Lower lobe of right lung (tissue), 2 donors: Measurements from ENCODE around the gene FRAS1. TPM values are rescaled to one million over a fixed set of nuclear protein-coding genes. Genes with fewer than 3 reads are reported as not detected.
A peak's percentile ranks its signal among the peaks of the same experiment; 100 is the strongest.

Experiments used
- ATAC-seq, 2 donors: fragments of 200-7000 bp; cut with Tn5 transposase; one replicate each; pipeline ENCODE4 v1.9.1; 2020 to 2022; ENCODE audit warnings: mild to moderate bottlenecking in 2 of 2, moderate library complexity in 2 of 2
- DNase-seq: peaks from one replicate; pipeline ENCODE4 v3.0.0-alpha.2; 2020
- H3K27ac ChIP-seq: fragments of 200-600 bp; one replicate; pipeline ENCODE4 v1.8.0; 2022
- H3K27me3 ChIP-seq: fragments of 200-600 bp; one replicate; pipeline ENCODE4 v1.8.0; 2022; ENCODE audit warnings: low read depth
- H3K36me3 ChIP-seq: fragments of 200-600 bp; one replicate; pipeline ENCODE4 v1.8.0; 2022; ENCODE audit warnings: mild to moderate bottlenecking
- H3K4me1 ChIP-seq: fragments of 200-600 bp; one replicate; pipeline ENCODE4 v1.8.0; 2022
- H3K4me3 ChIP-seq: fragments of 200-600 bp; one replicate; pipeline ENCODE4 v1.8.0; 2022; ENCODE audit warnings: mild to moderate bottlenecking
- H3K9me3 ChIP-seq: fragments of 200-600 bp; one replicate; pipeline ENCODE4 v1.8.0; 2022
- intact Hi-C: fragments of 100-400 bp; cut with DNase I; formaldehyde crosslinking; loops from one replicate; pipeline ENCODE4 v1.11.0; 2022
- total RNA-seq: library from RNA; stranded (reverse); fragmentation: NEBNext Ultra II Directional; extraction: Animal tissue kit (Norgen Biotek cat#: 25700); gene quantifications from one replicate; pipeline ENCODE4 v1.2.1, GENCODE V29; 2021
- TF ChIP-seq, protein P1 (sequence below): fragments of 200-600 bp; IDR thresholded peaks from one replicate; pipeline ENCODE4 v1.8.0; 2022; ENCODE audit warnings: antibody characterized with exemption, mild to moderate bottlenecking
- donor health status: DM: no; HTN: yes; CAD: no; lungs with severe emphysema.

The FRAS1 gene
- total RNA-seq, 1 donor from 2014 or later = 9.2 TPM

DNA sequence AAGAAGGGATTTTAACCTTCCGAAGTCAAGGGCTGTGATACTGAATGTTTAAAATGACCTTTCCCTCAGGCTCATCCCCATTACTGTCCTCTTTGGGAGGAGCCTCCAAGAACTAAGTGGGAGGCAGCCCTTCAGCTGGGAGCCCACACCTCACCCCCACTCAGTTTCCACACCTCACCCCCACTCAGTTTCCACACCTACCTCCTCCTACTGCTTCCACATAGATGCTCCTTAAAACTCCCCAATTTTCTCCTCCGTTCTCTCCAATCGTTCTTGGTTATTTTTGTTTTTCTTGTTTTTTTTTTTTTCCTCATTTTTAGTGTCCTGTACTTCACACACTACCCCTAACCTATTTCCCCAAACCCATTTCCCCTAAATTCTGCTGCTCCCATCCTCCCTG, 462.8 kb downstream of the FRAS1 start:
- ATAC-seq = peak in 1 of 2 donors; percentile 11
- intact Hi-C loops = no loop called here
- H3K4me3 ChIP-seq = no peak overlapping the region

DNA sequence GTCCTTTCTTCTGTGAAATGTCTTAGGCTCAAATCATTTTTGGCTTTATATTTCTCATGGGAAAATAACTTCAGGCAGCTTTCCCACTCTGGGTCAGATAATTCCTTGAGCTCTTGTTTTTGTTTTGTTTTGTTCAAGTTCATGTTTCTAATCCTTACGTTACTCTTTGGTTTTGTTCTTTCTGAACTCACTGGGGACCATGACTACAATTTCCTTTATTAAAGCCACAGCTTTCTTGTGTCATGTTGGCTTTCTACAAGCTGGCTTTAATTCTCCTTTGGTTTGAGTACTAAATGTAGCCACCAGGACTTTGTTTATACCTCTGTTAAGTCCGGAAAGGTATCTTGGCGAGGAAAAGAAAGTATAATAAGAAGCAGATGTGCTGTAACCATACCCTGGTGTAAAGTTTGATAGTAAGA, 463.7 kb downstream of the FRAS1 start:
- DNase-seq (no peak), ATAC-seq (no peak)
- TF ChIP-seq, protein P1, sequence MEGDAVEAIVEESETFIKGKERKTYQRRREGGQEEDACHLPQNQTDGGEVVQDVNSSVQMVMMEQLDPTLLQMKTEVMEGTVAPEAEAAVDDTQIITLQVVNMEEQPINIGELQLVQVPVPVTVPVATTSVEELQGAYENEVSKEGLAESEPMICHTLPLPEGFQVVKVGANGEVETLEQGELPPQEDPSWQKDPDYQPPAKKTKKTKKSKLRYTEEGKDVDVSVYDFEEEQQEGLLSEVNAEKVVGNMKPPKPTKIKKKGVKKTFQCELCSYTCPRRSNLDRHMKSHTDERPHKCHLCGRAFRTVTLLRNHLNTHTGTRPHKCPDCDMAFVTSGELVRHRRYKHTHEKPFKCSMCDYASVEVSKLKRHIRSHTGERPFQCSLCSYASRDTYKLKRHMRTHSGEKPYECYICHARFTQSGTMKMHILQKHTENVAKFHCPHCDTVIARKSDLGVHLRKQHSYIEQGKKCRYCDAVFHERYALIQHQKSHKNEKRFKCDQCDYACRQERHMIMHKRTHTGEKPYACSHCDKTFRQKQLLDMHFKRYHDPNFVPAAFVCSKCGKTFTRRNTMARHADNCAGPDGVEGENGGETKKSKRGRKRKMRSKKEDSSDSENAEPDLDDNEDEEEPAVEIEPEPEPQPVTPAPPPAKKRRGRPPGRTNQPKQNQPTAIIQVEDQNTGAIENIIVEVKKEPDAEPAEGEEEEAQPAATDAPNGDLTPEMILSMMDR = no peak
- H3K27me3 ChIP-seq = no peaks in the 10 kb centered on the region
- intact Hi-C loops = no loop called here
- H3K4me3 ChIP-seq = no peak overlapping the region
- H3K27ac ChIP-seq = no peak overlapping the region
- H3K9me3 ChIP-seq = no peaks in the 10 kb centered on the region
- no peaks in the 10 kb centered on the region for H3K36me3 ChIP-seq
- H3K4me1 ChIP-seq = no peaks in the 10 kb centered on the region

More for the DNA sequence above, 462.8 kb downstream of the FRAS1 start:
- TF ChIP-seq, protein P1 = no peak
- Histone ChIP-seq H3K9me3 (no peaks in the 10 kb centered on the region), H3K27ac (no peak overlapping the region), H3K36me3 (no peaks in the 10 kb centered on the region), H3K4me1 (no peaks in the 10 kb centered on the region), H3K27me3 (no peaks in the 10 kb centered on the region)
- DNase-seq = no peak

DNA sequence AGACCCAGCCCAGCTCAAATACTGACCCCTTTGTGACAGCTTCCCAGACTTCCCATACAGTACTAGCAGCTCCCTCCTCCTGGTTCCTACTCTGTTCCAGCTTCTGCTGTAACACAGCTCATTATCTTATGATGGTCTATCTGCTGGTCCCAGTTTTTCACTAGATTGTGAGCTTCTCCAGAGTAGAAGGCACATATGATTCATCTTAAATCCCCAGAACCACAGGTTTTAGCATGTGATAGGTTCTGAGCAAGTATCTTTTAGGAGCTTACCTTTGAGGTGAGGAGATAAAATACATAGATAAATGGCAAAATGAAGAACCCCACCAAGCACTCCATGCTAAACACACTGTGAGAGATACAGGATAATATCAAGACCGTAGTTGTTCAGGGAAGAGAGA, 466.9 kb downstream of the FRAS1 start:
- H3K27ac ChIP-seq = no peak overlapping the region
- ATAC-seq (no peak), DNase-seq (no peak)
- H3K9me3 ChIP-seq = no peaks in the 10 kb centered on the region
- no peaks in the 10 kb centered on the region for H3K4me1 ChIP-seq
- no peak overlapping the region for H3K4me3 ChIP-seq
- intact Hi-C loops = no loop called here
- H3K36me3 ChIP-seq = no peaks in the 10 kb centered on the region
- H3K27me3 ChIP-seq = no peaks in the 10 kb centered on the region
- TF ChIP-seq, protein P1 = no peak

DNA sequence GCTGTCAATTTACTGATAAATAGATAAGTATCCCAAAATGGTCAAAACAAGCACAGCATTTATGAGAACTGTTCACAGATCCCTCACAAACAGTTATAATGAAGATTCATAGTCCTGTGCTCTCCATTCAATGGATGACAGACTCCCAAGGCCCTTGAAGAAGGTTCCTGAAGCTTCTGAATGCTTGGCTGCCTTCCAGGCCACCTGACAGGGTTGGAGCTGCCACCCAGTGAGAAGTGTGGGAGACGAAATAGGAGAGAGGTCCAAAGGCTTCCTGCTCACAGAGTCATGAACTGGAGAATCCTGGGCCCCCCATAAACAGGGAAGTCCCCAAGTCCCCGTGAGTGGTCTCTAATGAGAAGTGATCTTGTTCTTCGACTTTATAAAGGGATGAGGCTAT, 468.4 kb downstream of the FRAS1 start:
- TF ChIP-seq, protein P1 = no peak
- intact Hi-C loops = no loop called here
- no peaks in the 10 kb centered on the region for H3K4me1 ChIP-seq
- no peaks in the 10 kb centered on the region for H3K36me3 ChIP-seq
- no peaks in the 10 kb centered on the region for H3K9me3 ChIP-seq
- H3K27me3 ChIP-seq = no peaks in the 10 kb centered on the region
- H3K27ac ChIP-seq = no peak overlapping the region
- no peak for ATAC-seq
- no peak for DNase-seq
- no peak overlapping the region for H3K4me3 ChIP-seq

DNA sequence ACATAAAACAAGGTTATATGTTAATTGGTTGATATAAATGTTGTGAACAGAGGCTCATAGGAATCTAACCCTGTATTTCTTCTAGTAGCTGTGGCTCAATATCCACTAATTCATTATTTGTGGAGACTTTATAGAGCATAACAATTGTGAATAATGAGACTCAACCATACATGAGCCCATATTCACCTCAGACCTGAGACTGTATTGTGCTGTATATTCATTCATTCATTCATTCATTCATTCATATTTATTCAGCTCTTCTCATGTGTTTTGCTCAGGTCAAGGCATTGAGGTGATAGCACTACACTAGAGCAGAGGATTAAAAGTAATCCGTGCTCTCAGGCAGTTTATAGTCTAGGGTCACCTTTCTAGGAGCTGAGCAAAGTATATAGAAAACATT, 470.0 kb downstream of the FRAS1 start:
- ATAC-seq (no peak), DNase-seq (no peak)
- Histone ChIP-seq H3K27me3 (no peaks in the 10 kb centered on the region), H3K4me1 (no peaks in the 10 kb centered on the region), H3K27ac (no peak overlapping the region), H3K36me3 (no peaks in the 10 kb centered on the region), H3K9me3 (no peaks in the 10 kb centered on the region), H3K4me3 (no peak overlapping the region)
- intact Hi-C loops = no loop called here
- TF ChIP-seq, protein P1 = no peak

DNA sequence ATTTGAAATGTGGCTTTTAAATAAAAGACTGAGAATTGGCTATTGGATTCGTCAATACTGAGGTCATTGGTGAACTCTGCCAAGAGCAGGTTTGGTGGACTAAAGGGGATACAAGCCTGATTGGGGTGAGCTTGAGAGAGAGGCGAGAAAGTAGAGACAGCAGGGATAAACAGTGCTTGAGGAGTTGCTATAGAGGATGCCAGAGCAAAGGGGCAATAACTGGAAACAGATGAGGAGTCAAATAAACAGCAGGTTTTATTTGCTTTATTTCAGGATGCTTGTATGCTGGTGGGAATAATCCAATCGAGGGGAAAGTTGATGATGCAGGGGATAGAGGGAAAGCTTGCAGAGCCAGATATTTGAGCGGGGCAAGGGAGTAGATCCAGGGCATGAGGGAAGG, 470.4 kb downstream of the FRAS1 start:
- intact Hi-C loops = no loop called here
- Histone ChIP-seq H3K9me3 (no peaks in the 10 kb centered on the region), H3K4me3 (no peak overlapping the region), H3K36me3 (no peaks in the 10 kb centered on the region), H3K27me3 (no peaks in the 10 kb centered on the region), H3K27ac (no peak overlapping the region), H3K4me1 (no peaks in the 10 kb centered on the region)
- ATAC-seq (no peak), DNase-seq (no peak)
- TF ChIP-seq, protein P1 = no peak
